Testis (tissue), 3 donors: Measurements from ENCODE around the gene NACC2. TPM values are rescaled to one million over a fixed set of nuclear protein-coding genes. Genes with fewer than 3 reads are reported as not detected.

Experiments used
- DNase-seq: peaks from one replicate; pipeline ENCODE4 v3.0.0-alpha.2; 2019
- H3K27ac ChIP-seq, 2 donors: fragments of 200-600 bp; sonication (generic); one replicate each; pipeline ENCODE4 v1.5.1; 2019
- H3K27me3 ChIP-seq: fragments of 200-600 bp; sonication (generic); one replicate; pipeline ENCODE4 v1.5.1; 2019
- H3K36me3 ChIP-seq: fragments of 200-600 bp; sonication (generic); one replicate; pipeline ENCODE4 v1.5.1; 2017; ENCODE audit warnings: low read depth; ENCODE audit errors: missing control alignments
- H3K4me1 ChIP-seq: fragments of 200-600 bp; sonication (generic); one replicate; pipeline ENCODE4 v1.5.1; 2019
- H3K4me3 ChIP-seq, 2 donors: fragments of 200-600 bp; sonication (generic); one replicate each; pipeline ENCODE4 v1.5.1; 2017 to 2019
- H3K9me3 ChIP-seq: fragments of 200-600 bp; sonication (generic); one replicate; pipeline ENCODE4 v1.5.1; 2017
- CTCF ChIP-seq, 3 experiments: fragments of 450-650 bp in 2 of 3; fragments of 200-600 bp in 1 of 3; sonication (generic) in 1 of 3; IDR thresholded peaks; one replicate each; pipeline ENCODE4 v1.5.1; 2016 to 2019; ENCODE audit warnings: antibody characterized with exemption in 3 of 3, mild to moderate bottlenecking in 2 of 3, moderate library complexity in 1 of 3
- POLR2A ChIP-seq: fragments of 450-650 bp; IDR thresholded peaks from one replicate; pipeline ENCODE4 v1.6.1; 2017; ENCODE audit warnings: antibody characterized with exemption, mild to moderate bottlenecking, moderate library complexity
- WGBS, 2 donors: methylation state at CpG; one replicate each; pipeline ENCODE4 v1.1.5; 2018; 5-methylcytosine and 5-hydroxymethylcytosine counted together
- intact Hi-C: fragments of 100-400 bp; cut with DNase I; formaldehyde crosslinking; loops from one replicate; pipeline ENCODE4 v1.15.1; 2023; ENCODE audit warnings: low total_unique reads
- polyA plus RNA-seq: library from polyadenylated mRNA; stranded (reverse); fragments of 350-450 nt; fragmentation: Illumina TruSeq; extraction: RNeasy Lipid Tissue Mini Kit (QIAGEN cat#74804); gene quantifications from one replicate; pipeline ENCODE4 v1.2.3, GENCODE V29; 2014; ENCODE audit warnings: low read depth, low replicate concordance; ENCODE audit not compliant: insufficient read depth
- total RNA-seq, 2 donors: library from RNA; depleted of rRNA; stranded (reverse); fragments of >200 nt; gene quantifications; one replicate each; pipeline ENCODE4 v1.2.3, GENCODE V29; 2016

The NACC2 gene
- total and polyA plus RNA-seq, 3 donors from 2014 or later: 29.3 to 49.7 (median 49.5) TPM

DNA sequence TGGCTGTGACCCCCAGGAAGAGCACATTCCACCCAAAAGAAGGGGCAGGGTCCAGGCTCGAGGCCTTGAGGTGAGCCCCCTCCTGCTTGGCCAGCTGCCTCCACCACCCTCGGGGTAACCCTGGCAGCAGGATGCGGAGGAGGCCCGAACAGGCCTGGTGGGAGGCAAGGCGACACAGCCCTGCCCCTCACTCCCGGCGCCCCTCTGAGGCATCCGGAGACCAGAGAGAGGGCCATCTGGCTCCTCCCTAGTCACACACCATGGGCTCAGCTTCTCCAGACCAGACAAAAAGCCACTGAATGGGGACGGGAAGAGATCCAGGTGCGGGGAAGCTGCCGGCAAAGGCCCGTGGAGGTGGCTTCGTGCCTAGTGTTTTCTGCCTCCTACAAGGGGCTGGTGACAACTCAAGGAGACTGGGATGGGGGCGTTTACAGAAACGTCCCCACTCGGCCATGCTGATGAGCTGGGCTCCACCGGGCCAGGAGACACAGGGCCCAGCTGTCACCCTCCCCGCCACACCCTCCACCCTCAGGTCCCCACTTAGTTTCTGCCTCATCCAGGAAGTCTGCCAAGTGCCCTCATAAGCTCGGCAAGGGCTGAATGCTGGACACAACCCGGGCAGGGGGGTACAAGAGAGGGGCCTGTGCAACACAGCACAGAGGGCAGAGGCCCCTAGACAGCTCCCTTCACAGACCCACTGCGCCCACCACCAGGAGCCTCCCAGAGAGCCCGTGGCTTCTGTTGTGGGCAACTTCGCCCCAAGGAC lies 41.9 kb downstream of the NACC2 start:
- Histone ChIP-seq H3K4me3 (no peak overlapping the region), H3K36me3 (no peaks in the 10 kb centered on the region), H3K27me3 (no peaks in the 10 kb centered on the region), H3K4me1 (peaks cover 17% of the 10 kb centered on the region), H3K27ac (no peak overlapping the region), H3K9me3 (no peaks in the 10 kb centered on the region)
- DNase-seq: no peak
- 52 to 84% methylated on average over 9 to 23 of the region's 23 CpGs for WGBS, 2 donors
- TF ChIP-seq POLR2A (no peak), CTCF (IDR thresholded peaks at IDR 0.05) (no peak)
- intact Hi-C loops: no loop called here

DNA sequence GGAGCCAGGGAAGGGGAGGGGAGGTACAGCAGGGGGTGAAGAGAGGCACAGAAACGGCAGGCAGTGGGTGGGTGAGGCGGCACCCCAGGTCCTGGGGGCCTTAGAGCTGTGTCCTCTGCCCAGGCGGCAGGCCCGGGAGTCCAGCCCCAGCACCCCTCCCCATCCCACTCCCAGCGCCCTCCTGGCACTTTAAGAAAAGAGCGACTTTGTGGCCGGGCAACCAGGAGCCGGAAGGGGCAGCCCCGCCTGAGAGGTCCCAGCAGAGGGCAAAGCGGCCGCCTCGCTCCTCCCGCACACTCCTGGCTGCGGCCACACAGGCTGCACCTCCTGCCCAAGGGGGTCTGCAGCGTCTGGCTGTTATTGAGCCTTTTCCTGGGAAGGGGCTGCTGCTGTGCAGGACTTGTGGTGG lies 42.6 kb downstream of the NACC2 start:
- TF ChIP-seq CTCF (IDR thresholded peaks at IDR 0.05) (no peak), POLR2A (no peak)
- Histone ChIP-seq H3K27me3 (no peaks in the 10 kb centered on the region), H3K4me1 (peaks cover 17% of the 10 kb centered on the region), H3K27ac (no peak overlapping the region), H3K4me3 (peak overlapping the region in 1 of 2 donors; percentile 57), H3K36me3 (no peaks in the 10 kb centered on the region), H3K9me3 (no peaks in the 10 kb centered on the region)
- WGBS, 2 donors: 22 to 37% methylated on average over 3 to 15 of the region's 15 CpGs
- no peak for DNase-seq
- intact Hi-C loops: no loop called here

DNA sequence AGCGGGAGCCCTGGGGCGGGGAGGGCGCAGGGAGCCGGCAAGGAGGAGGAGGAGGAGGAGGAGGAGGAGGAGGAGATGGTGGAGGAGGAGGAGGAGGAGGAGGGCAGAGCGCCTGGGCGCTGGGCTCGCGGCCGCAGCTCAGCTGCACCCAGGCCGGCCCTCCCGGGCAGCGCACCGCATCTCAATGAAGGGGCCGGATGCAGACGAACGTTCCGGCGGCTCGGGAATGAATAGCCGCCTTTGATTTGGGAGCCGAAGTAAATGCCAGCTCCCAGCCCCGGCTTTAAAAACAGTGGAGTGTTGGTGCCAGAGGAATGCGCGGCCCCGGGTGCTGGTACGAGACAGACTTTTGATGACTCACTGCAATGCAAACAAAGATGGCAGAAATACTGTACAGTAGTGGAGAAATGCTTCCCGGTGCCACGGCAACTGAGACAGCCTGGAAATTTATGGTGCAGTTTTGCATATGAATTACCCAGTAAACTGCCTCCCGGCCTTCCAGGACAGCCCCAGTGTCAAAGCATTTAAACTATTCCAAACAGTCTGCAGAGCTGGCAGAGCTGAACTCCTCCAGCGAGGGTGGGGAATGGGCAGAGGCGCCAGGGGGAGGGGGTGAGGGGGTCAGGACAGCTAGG lies 43.1 kb downstream of the NACC2 start:
- no peak overlapping the region for H3K27ac ChIP-seq
- no peaks in the 10 kb centered on the region for H3K27me3 ChIP-seq
- H3K9me3 ChIP-seq: no peaks in the 10 kb centered on the region
- no peaks in the 10 kb centered on the region for H3K36me3 ChIP-seq
- peak; percentile 43 for DNase-seq
- H3K4me3 ChIP-seq: peak overlapping the region; percentile 36 to 57
- 1% methylated on average over 29 to 31 of the region's 31 CpGs for WGBS, 2 donors
- peaks cover 17% of the 10 kb centered on the region for H3K4me1 ChIP-seq
- intact Hi-C loops: no loop called here
- TF ChIP-seq POLR2A (no peak), CTCF (IDR thresholded peaks at IDR 0.05) (no peak)

GRCh38 chr9:136051453-136051836 lies 43.6 kb downstream of the NACC2 start:
- intact Hi-C loops: no loop called here
- 1% methylated on average over 47 of the region's 47 CpGs; no CpG with 5 or more reads in 1 of the 2 donors for WGBS, 2 donors
- H3K4me3 ChIP-seq: peak overlapping the region; percentile 36 to 57
- no peak for DNase-seq
- no peak for TF ChIP-seq POLR2A
- no peak for TF ChIP-seq CTCF (IDR thresholded peaks at IDR 0.05)
- peaks cover 17% of the 10 kb centered on the region for H3K4me1 ChIP-seq
- no peaks in the 10 kb centered on the region for H3K36me3 ChIP-seq
- H3K9me3 ChIP-seq: no peaks in the 10 kb centered on the region
- no peaks in the 10 kb centered on the region for H3K27me3 ChIP-seq
- H3K27ac ChIP-seq: peak overlapping the region in 1 of 2 donors; percentile 14
